GM21529 (cell line): Measurements from ENCODE around the gene C1QL1.

Experiments used
- ATAC-seq: cut with Tn5 transposase; IDR thresholded peaks from one replicate; pipeline ENCODE4 v1.9.1; 2021; ENCODE audit not compliant: unreplicated experiment

Gene C1QL1

GRCh38 chr17:44915862-44916780 is 52.0 kb downstream of the C1QL1 start:
- no peak for ATAC-seq

GRCh38 chr17:44915321-44915726 is 52.8 kb downstream of the C1QL1 start, which contains the start of gene GFAP:
TSS of gene GFAP (minus strand) at chr17:44915500. CDS start at chr17:44915486, 14 bp downstream.
- no peak for ATAC-seq

- no peak for ATAC-seq
Observed at GRCh38 chr17:44914698-44915271, 53.3 kb downstream of the C1QL1 start.

- ATAC-seq = no peak
Observed at GRCh38 chr17:44914148-44914547, 54.0 kb downstream of the C1QL1 start.

- ATAC-seq = no peak
Observed at GRCh38 chr17:44913676-44914075, 54.4 kb downstream of the C1QL1 start.

GRCh38 chr17:44912763-44913544 is 55.1 kb downstream of the C1QL1 start:
- no peak for ATAC-seq

GRCh38 chr17:44911133-44912001 is 56.7 kb downstream of the C1QL1 start:
- ATAC-seq = no peak

- no peak for ATAC-seq
Observed at GRCh38 chr17:44910231-44911106, 57.6 kb downstream of the C1QL1 start.
